AG09309 (cell line): ENCODE data around the gene FAM234A.

ENCODE experiments used
- DNase-seq: peaks from one replicate; pipeline ENCODE4 v3.0.0-alpha.2; 2010; ENCODE audit warnings: low read depth
- H3K4me3 ChIP-seq: 2 replicates; pipeline ENCODE4 v1.5.1; 2011; ENCODE audit warnings: mild to moderate bottlenecking, low read depth, low read length, moderate library complexity; ENCODE audit not compliant: control insufficient read depth
- TF ChIP-seq, protein P1 (sequence below): IDR thresholded peaks from 2 replicates; pipeline ENCODE4 v1.5.1; 2011; ENCODE audit warnings: mild to moderate bottlenecking, low read depth, low read length, inconsistent platforms; ENCODE audit not compliant: insufficient read depth, control insufficient read depth; ENCODE audit errors: missing control alignments

Gene FAM234A

DNA sequence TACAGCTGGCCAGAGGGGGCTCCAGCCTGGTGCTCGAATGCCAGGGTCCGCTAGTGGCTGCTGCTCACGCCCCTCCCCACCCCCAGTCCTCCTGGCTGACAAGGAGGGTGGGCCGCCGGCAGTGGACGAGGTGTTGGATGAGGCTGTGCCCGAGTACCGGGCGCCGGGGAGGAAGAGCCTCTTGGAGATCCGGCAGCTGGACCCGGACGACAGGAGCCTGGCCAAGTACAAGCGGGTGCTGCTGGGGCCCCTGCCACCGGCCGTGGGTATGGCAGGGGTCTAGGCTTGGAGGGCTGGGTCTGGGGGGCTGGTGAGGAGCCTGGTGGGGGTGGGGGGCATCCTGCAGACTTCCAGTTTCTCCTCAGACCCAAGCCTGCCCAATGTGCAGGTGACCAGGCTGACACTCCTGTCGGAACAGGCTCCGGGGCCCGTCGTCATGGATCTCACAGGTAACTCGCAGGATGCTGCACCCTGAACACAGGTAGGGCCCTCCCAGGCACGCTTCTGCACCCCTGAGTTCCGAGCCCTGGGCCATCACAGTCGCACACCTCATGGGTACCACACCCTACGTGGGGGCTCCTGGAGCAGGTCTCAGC is 47.1 kb downstream of the FAM234A start:
- TF ChIP-seq, protein P1, sequence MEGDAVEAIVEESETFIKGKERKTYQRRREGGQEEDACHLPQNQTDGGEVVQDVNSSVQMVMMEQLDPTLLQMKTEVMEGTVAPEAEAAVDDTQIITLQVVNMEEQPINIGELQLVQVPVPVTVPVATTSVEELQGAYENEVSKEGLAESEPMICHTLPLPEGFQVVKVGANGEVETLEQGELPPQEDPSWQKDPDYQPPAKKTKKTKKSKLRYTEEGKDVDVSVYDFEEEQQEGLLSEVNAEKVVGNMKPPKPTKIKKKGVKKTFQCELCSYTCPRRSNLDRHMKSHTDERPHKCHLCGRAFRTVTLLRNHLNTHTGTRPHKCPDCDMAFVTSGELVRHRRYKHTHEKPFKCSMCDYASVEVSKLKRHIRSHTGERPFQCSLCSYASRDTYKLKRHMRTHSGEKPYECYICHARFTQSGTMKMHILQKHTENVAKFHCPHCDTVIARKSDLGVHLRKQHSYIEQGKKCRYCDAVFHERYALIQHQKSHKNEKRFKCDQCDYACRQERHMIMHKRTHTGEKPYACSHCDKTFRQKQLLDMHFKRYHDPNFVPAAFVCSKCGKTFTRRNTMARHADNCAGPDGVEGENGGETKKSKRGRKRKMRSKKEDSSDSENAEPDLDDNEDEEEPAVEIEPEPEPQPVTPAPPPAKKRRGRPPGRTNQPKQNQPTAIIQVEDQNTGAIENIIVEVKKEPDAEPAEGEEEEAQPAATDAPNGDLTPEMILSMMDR = no peak
- no peak for DNase-seq

GRCh38 chr16:282491-282890 is 47.9 kb downstream of the FAM234A start:
- DNase-seq = no peak
- TF ChIP-seq, protein P1 = no peak
- H3K4me3 ChIP-seq = no peak overlapping the region

More for the DNA sequence above, 47.1 kb downstream of the FAM234A start:
- no peak overlapping the region for H3K4me3 ChIP-seq

DNA sequence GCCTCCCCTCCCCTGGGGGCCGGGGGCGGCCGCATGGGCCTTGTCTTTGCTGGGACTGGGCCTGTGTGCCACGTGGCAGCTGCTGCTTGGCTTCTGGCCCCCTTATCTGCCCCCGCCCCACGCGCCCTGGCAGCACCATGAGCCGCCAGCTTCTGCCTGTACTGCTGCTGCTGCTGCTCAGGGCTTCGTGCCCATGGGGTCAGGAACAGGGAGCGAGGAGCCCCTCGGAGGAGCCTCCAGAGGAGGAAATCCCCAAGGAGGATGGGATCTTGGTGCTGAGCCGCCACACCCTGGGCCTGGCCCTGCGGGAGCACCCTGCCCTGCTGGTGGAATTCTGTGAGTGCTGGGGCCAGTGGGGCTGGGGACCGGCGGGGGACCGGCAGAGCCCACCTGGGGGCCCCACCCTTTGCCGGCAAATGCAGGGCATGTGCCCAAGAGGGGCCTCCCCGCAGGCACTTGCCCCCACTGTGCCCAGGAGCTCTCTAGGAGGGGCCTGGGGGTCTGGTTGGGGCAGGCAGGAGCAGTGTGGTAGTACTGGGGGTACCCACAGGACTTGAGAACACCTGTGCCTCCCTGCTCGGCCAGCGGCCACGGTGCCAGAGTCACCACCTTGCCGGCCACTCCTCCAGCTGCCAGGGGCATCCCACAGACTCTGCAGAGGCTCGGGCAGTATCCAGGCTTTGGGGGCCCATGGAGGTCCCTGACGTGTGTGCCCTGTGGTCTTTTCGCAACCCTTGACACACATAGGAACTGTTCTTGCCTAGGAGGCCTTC is 48.6 kb downstream of the FAM234A start, which contains the start of gene PDIA2:
Gene PDIA2, plus strand, starts transcription at position 132 of the 773 bp plus-strand sequence. Its CDS starts 6 bp downstream, at position 138.
- TF ChIP-seq, protein P1 = no peak
- no peak for DNase-seq
- no peak within 1 kb of the TSS for H3K4me3 ChIP-seq

GRCh38 chr16:284204-285120 is 49.8 kb downstream of the FAM234A start:
- no peak for DNase-seq
- TF ChIP-seq, protein P1 = no peak
- H3K4me3 ChIP-seq = no peak overlapping the region

GRCh38 chr16:285146-286055 is 50.8 kb downstream of the FAM234A start:
- no peak for DNase-seq
- TF ChIP-seq, protein P1 = no peak
- H3K4me3 ChIP-seq = no peak overlapping the region
